HG03280 (cell line): Measurements from ENCODE around the gene COX10.

Experiments
- ATAC-seq: cut with Tn5 transposase; IDR thresholded peaks from one replicate; pipeline ENCODE4 v1.9.1; 2021; ENCODE audit warnings: mild to moderate bottlenecking, moderate library complexity; ENCODE audit not compliant: unreplicated experiment

The COX10 gene

GRCh38 chr17:14068542-14069250 lies 608 bp upstream of the COX10 start:
- peak; percentile 16 for ATAC-seq

GRCh38 chr17:14070344-14070984 lies 1.2 kb downstream of the COX10 start:
- no peak for ATAC-seq

- no peak for ATAC-seq
These were observed 3.6 kb downstream of the COX10 start for GRCh38 chr17:14072881-14073280.

- ATAC-seq: no peak
These were observed 8.7 kb downstream of the COX10 start for GRCh38 chr17:14078027-14078426.

GRCh38 chr17:14080847-14081251 lies 11.5 kb downstream of the COX10 start:
- no peak for ATAC-seq

- ATAC-seq: no peak
These were observed 13.5 kb downstream of the COX10 start for GRCh38 chr17:14082848-14083247.

- ATAC-seq: no peak
These were observed 15.7 kb downstream of the COX10 start for GRCh38 chr17:14084955-14085354.

GRCh38 chr17:14086189-14086588 lies 16.9 kb downstream of the COX10 start:
- ATAC-seq: no peak

- no peak for ATAC-seq
These were observed 19.9 kb downstream of the COX10 start for GRCh38 chr17:14089179-14089578.

GRCh38 chr17:14091367-14091766 lies 22.1 kb downstream of the COX10 start:
- ATAC-seq: no peak

GRCh38 chr17:14092808-14093207 lies 23.5 kb downstream of the COX10 start:
- no peak for ATAC-seq

GRCh38 chr17:14094676-14095601 lies 25.6 kb downstream of the COX10 start:
- no peak for ATAC-seq

GRCh38 chr17:14095631-14096030 lies 26.3 kb downstream of the COX10 start:
- ATAC-seq: no peak

- ATAC-seq: no peak
These were observed 28.9 kb downstream of the COX10 start for GRCh38 chr17:14098246-14098645.

GRCh38 chr17:14101976-14102375 lies 32.7 kb downstream of the COX10 start:
- ATAC-seq: no peak

GRCh38 chr17:14103836-14104235 lies 34.5 kb downstream of the COX10 start:
- no peak for ATAC-seq

GRCh38 chr17:14104734-14105133 lies 35.4 kb downstream of the COX10 start:
- no peak for ATAC-seq

GRCh38 chr17:14107889-14108288 lies 38.6 kb downstream of the COX10 start:
- ATAC-seq: no peak

GRCh38 chr17:14112407-14112806 lies 43.1 kb downstream of the COX10 start:
- ATAC-seq: no peak

GRCh38 chr17:14113137-14113536 lies 43.8 kb downstream of the COX10 start:
- ATAC-seq: no peak

GRCh38 chr17:14116263-14117024 lies 47.1 kb downstream of the COX10 start:
- ATAC-seq: no peak
